ENCODE measurements around the gene PIGL.

- TF ChIP-seq, protein P1, sequence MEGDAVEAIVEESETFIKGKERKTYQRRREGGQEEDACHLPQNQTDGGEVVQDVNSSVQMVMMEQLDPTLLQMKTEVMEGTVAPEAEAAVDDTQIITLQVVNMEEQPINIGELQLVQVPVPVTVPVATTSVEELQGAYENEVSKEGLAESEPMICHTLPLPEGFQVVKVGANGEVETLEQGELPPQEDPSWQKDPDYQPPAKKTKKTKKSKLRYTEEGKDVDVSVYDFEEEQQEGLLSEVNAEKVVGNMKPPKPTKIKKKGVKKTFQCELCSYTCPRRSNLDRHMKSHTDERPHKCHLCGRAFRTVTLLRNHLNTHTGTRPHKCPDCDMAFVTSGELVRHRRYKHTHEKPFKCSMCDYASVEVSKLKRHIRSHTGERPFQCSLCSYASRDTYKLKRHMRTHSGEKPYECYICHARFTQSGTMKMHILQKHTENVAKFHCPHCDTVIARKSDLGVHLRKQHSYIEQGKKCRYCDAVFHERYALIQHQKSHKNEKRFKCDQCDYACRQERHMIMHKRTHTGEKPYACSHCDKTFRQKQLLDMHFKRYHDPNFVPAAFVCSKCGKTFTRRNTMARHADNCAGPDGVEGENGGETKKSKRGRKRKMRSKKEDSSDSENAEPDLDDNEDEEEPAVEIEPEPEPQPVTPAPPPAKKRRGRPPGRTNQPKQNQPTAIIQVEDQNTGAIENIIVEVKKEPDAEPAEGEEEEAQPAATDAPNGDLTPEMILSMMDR (IDR thresholded peaks at IDR 0.05): no peak
- no peak for TF ChIP-seq ZFX (IDR thresholded peaks at IDR 0.05; ENCODE audit: borderline replicate concordance)
These were observed 22.9 kb downstream of the PIGL start for GRCh38 chr17:16239931-16240330.
